Retinal pigment epithelial cell (primary cell): ENCODE results near the gene MRPS2.

ENCODE experiments used
- DNase-seq: peaks from one replicate; pipeline ENCODE4 v3.0.0-alpha.2; 2010; ENCODE audit warnings: low read depth
- H3K4me3 ChIP-seq: 2 replicates; pipeline ENCODE4 v1.5.1; 2011; ENCODE audit warnings: mild to moderate bottlenecking, low read length, control low read depth, moderate library complexity
- TF ChIP-seq, protein P1 (sequence below): conservative IDR thresholded peaks from 2 replicates; pipeline ENCODE4 v1.5.1; 2011; ENCODE audit warnings: low read depth, low read length, control low read depth, inconsistent platforms

MRPS2 gene

DNA sequence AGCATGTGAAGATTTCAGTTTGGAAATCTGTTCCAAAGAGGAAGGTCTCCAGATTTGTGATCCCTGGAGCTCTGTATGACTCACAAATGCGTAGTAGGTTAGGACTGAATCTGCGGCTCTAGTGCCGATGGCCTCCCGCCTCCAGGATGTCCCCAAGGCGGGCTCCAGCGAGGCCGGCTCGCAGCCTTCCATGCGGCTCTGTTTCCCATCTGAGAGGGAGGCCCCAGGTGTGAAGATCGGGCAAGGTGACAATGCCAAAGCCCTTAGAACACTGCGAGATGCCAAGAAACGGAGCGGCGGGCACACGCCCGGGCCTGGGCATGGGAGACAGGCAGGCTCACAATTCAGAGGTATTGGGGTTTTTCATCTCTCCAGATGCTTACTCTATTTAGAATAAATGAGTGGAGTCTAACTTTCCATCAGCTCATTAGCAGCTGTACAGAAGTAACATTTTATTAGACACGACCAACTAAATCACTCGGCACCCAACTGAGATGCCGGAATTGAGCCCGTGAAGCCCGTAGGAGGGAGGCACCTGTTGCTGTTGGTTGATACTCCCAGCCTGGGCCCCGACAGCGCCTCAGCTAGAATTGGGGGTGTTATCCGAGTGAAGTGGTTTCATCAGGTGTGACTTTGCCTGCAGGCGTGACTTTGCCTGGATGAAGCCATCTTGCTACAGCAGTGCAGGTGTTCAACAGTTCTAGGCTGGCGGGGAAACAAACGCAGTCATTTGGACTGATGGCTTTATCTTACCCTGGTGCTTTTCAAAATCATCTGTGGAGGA, 7.4 kb upstream of the MRPS2 start:
- H3K4me3 ChIP-seq = no peak overlapping the region
- TF ChIP-seq, protein P1, sequence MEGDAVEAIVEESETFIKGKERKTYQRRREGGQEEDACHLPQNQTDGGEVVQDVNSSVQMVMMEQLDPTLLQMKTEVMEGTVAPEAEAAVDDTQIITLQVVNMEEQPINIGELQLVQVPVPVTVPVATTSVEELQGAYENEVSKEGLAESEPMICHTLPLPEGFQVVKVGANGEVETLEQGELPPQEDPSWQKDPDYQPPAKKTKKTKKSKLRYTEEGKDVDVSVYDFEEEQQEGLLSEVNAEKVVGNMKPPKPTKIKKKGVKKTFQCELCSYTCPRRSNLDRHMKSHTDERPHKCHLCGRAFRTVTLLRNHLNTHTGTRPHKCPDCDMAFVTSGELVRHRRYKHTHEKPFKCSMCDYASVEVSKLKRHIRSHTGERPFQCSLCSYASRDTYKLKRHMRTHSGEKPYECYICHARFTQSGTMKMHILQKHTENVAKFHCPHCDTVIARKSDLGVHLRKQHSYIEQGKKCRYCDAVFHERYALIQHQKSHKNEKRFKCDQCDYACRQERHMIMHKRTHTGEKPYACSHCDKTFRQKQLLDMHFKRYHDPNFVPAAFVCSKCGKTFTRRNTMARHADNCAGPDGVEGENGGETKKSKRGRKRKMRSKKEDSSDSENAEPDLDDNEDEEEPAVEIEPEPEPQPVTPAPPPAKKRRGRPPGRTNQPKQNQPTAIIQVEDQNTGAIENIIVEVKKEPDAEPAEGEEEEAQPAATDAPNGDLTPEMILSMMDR = no peak
- no peak for DNase-seq

DNA sequence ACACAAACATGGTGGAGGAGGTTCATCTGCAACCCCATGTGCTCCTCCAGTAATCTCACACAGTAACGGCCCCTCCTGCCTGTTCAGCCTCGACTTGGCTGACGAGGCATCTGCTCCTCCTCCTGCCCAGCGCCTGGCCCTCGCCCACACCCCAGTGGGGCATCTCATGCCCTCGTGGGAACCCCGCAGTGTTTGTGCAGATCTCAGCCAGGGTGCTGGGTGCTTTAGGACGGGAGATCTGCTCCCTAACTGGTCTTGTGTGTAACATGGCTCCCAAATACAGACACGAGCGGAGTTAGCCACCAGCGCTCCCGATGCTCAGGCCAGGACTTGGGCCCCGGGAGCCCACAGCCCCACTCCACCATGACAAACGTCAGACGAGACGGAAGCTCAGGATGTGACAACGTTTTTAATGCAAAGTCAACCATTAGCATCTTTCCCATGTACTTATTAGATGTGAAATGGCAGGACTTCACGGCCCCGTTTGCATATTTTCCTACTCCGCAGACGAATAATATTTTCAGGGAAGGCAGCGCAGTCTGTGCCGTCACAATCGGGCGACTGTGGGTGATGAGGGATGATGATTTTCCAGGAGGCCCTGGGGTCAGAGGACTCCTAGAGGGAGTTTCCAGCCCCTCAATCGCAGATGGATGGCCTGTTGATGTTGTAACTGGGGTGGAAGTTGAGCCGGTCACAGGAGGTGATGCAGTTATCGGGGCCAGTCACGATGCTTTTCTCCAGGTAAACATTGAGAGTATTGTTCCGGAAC, 5.5 kb upstream of the MRPS2 start:
- DNase-seq = no peak
- no peak overlapping the region for H3K4me3 ChIP-seq
- TF ChIP-seq, protein P1 = no peak

DNA sequence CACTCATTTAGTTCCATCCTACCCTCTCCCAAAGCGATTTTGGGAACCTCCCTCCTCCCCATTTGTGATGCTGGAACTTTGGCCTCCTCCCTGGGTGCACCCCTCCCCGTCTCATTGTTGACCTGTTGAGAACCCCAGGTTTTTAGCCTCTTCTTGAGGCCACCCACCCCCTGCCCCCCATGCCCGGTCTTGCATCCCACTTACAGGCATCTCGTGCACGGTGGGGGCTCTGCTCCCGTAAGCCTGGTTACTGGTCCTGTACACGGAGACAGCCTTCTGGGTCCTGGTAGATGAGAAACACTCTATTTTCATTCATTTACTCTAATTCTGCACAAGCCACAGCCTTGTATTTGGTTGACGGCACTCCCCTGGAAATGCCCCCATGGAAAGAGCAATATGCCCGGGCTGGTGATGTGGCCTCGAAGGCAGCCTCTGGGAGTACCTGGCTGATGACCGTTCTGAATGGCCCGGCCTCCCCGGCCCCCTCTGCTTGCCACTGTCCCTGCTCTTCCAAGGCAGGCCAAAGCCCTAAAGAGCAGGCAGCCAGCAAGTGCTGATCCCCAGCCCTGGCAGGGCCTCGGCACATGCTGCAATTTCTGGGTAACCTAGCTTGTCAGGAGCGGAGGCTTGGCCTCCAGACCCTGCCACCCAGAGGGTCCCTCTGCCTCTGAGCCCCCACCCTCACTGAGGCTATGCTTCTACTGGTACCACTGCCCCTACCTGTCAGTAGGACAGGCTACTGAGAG, 1.9 kb upstream of the MRPS2 start:
- no peak overlapping the region for H3K4me3 ChIP-seq
- TF ChIP-seq, protein P1 = no peak

DNA sequence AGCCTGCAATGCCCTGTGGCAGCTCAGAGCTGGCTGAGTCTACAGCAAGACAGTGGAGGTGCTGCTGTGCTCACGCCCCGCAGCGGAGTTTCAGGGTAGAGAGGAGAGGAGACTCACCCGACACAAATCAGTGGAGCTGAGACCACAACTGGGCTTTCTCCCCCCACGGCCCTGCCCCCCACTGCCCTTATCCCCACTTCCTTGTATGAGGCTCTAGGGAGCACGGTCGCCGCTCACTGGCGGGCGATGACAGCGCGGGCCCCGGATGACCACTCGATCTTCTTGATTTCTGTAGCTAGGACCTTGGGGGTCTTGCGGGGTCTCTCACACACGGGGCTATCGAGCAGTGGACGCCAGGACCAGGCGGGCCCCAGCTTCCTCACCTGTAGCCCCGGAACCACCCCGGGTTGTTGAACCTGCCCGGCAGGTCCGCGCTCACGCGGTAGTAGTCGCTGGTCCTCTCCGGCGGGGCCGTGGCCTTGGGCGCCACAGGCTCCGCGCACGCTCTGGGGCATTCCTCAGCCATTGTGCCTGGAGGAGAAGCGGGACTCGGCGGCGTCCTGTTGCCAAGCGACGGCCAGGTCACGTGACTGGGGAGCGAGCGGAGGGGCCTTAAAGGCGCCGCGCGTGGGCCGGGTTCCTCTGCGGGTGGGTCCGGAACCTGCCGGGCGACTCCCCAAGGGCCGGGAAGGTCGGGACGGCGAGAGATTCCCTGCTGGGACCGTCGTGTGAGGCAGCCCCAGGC, 984 bp upstream of the MRPS2 start:
- H3K4me3 ChIP-seq = peak overlapping the region; percentile 74
- TF ChIP-seq, protein P1 = peak; percentile 1
- DNase-seq = peak; percentile 44

More for the DNA sequence above, 1.9 kb upstream of the MRPS2 start:
- DNase-seq = no peak

DNA sequence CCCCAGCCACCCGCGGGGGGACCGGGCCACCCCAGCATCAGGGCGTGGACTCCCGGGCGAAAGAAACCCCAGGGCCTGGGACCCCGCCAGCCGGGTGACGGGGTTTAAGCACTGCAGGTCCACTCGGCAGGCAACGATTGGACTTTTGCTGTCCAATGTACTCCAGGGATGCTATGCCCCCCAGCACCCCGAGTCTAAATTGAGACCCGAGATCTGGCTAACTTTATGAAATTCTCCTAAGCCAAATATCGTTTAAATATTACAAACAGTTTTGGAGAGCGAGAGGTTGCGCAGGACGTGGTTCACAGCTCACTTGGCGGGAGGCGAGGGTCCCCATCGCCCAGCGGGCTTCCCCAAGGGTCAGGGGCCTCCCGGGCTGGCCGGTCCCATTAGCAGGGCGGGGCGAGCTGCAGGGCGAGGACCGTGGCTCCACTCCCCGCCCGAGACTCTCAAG, 384 bp upstream of the MRPS2 start:
- DNase-seq = no peak
- TF ChIP-seq, protein P1 = no peak
- H3K4me3 ChIP-seq = peak overlapping the region; percentile 74
